OCI-LY7 (cell line): ENCODE data around the gene CTR9. TPM values are rescaled to one million over a fixed set of nuclear protein-coding genes. Genes with fewer than 3 reads are reported as not detected.
A peak's percentile ranks its signal among the peaks of the same experiment; 100 is the strongest.

Experiments
- BruUV-seq: library from RNA; stranded (reverse); fragments of 400-500 nt; replicated peaks from 2 replicates; lab custom pipeline; 2021; lab: Mats Ljungman, UMichigan
- CTCF ChIA-PET: fragments of 300-600 bp; sonication (Branson Sonifier 250); formaldehyde crosslinking; loops from one replicate; lab custom pipeline; 2022; ENCODE audit warnings: antibody characterized with exemption; ENCODE audit not compliant: unreplicated experiment; lab: Charles Lee
- POLR2A ChIA-PET: fragments of 300-600 bp; sonication (Branson Sonifier 250); formaldehyde crosslinking; loops from one replicate; lab custom pipeline; 2022; ENCODE audit warnings: antibody characterized with exemption; lab: Charles Lee
- DNase-seq: peaks from one replicate; pipeline ENCODE4 v3.0.0-alpha.2; 2015; ENCODE audit warnings: low spot score
- H2AFZ ChIP-seq: fragments of 200-600 bp; sonication (generic), shearing (Covaris generic); 2 replicates; pipeline ENCODE4 v1.6.1; 2014; ENCODE audit warnings: mild to moderate bottlenecking, antibody characterized with exemption, low read length, moderate library complexity
- H3K27ac ChIP-seq: fragments of 200-600 bp; sonication (generic); 2 replicates; pipeline ENCODE4 v1.5.1; 2014; ENCODE audit warnings: mixed run types, low read depth, mild to moderate bottlenecking, moderate library complexity, low read length, inconsistent platforms; ENCODE audit not compliant: poor library complexity, severe bottlenecking
- H3K36me3 ChIP-seq: fragments of 200-600 bp; sonication (generic); 2 replicates; pipeline ENCODE4 v1.6.1; 2014; ENCODE audit warnings: mild to moderate bottlenecking, antibody characterized with exemption, low read length, moderate library complexity, mixed read lengths; ENCODE audit not compliant: insufficient read depth
- H3K4me1 ChIP-seq: fragments of 200-600 bp; sonication (generic); 2 replicates; pipeline ENCODE4 v1.5.1; 2014; ENCODE audit warnings: mild to moderate bottlenecking, low read length; ENCODE audit not compliant: insufficient read depth, poor library complexity, severe bottlenecking
- H3K4me2 ChIP-seq: fragments of 200-600 bp; sonication (generic); 2 replicates; pipeline ENCODE4 v1.6.1; 2014; ENCODE audit warnings: mild to moderate bottlenecking, low read length
- H3K4me3 ChIP-seq: fragments of 200-600 bp; sonication (generic); 2 replicates; pipeline ENCODE4 v1.5.1; 2014; ENCODE audit warnings: mild to moderate bottlenecking, low read depth, low read length; ENCODE audit not compliant: poor library complexity, severe bottlenecking
- H3K79me2 ChIP-seq: fragments of 200-600 bp; sonication (generic); 2 replicates; pipeline ENCODE4 v1.6.1; 2016; ENCODE audit warnings: low read depth, mild to moderate bottlenecking, low read length, moderate library complexity, mixed read lengths; ENCODE audit not compliant: insufficient read depth
- H3K9me2 ChIP-seq: fragments of 200-600 bp; sonication (generic); 2 replicates; pipeline ENCODE4 v1.6.1; 2016; ENCODE audit warnings: mild to moderate bottlenecking, low read length, mixed read lengths; ENCODE audit not compliant: insufficient read depth
- H3K9me3 ChIP-seq: fragments of 200-600 bp; sonication (generic); 2 replicates; pipeline ENCODE4 v1.6.1; 2014; ENCODE audit warnings: mild to moderate bottlenecking, mixed run types, low read length, mixed read lengths
- H4K20me1 ChIP-seq: fragments of 200-600 bp; sonication (generic); 2 replicates; pipeline ENCODE4 v1.6.1; 2014; ENCODE audit warnings: mild to moderate bottlenecking, antibody characterized with exemption, low read length, moderate library complexity, mixed read lengths; ENCODE audit not compliant: insufficient read depth
- CTCF ChIP-seq: fragments of 200-600 bp; sonication (generic); conservative IDR thresholded peaks from 2 replicates; pipeline ENCODE4 v1.5.1; 2014; ENCODE audit warnings: mild to moderate bottlenecking, antibody characterized with exemption, low read length, moderate library complexity, mixed read lengths
- EZH2phosphoT487 ChIP-seq: fragments of 200-600 bp; sonication (generic); IDR thresholded peaks from 2 replicates; pipeline ENCODE4 v1.6.1; 2018; ENCODE audit warnings: low read depth, borderline replicate concordance, mild to moderate bottlenecking, mixed run types, antibody characterized with exemption, low read length, moderate library complexity, mixed read lengths
- intact Hi-C: fragments of 100-400 bp; cut with micrococcal nuclease; formaldehyde crosslinking; loops from one replicate; pipeline ENCODE4 v1.10.0; 2022; ENCODE audit not compliant: unreplicated experiment
- total RNA-seq, 2 experiments: library from RNA; depleted of rRNA in 1 of 2; stranded (reverse); fragments of >200 nt in 1 of 2; shearing (Covaris generic) in 1 of 2; gene quantifications; 2 replicates each; pipeline ENCODE4 v1.2.3, GENCODE V29; 2014 to 2022

The CTR9 gene
- total RNA-seq, 2 experiments from 2014 or later, result 15.3 to 29.5 TPM

- TF ChIP-seq CTCF, result no peak
- POLR2A ChIA-PET, result no interaction called here
- Histone ChIP-seq H3K9me2 (no peaks in the 10 kb centered on the region), H3K27ac (no peak overlapping the region), H3K4me2 (no peak overlapping the region), H3K79me2 (no peaks in the 10 kb centered on the region), H3K36me3 (no peaks in the 10 kb centered on the region), H3K4me1 (no peaks in the 10 kb centered on the region), H2AFZ (no peak overlapping the region), H4K20me1 (no peaks in the 10 kb centered on the region), H3K9me3 (no peaks in the 10 kb centered on the region), H3K4me3 (no peak overlapping the region)
- no TSS peak for BruUV-seq
- CTCF ChIA-PET, result no interaction called here
- intact Hi-C loops, result no loop called here
- DNase-seq, result no peak
These were observed 35.4 kb downstream of the CTR9 start for GRCh38 chr11:10786451-10786850.

- H3K4me3 ChIP-seq, result no peak overlapping the region
- peaks cover 29% of the 10 kb centered on the region for H3K36me3 ChIP-seq
- no peak overlapping the region for H2AFZ ChIP-seq
- intact Hi-C loops, result loop anchor here (1.0 to 5.0 kb wide), 3 partner anchors 140 to 995 kb away; no protein-coding TSS in a partner anchor
- DNase-seq, result peak; percentile 82
- POLR2A ChIA-PET, result interaction anchor here (0.7 to 1.9 kb wide), 7 partner anchors 11 to 229 kb away, joined by 3 to 14 read pairs (median 4); partner anchors contain the start of gene EIF4G2
- H3K4me1 ChIP-seq, result no peaks in the 10 kb centered on the region
- no peaks in the 10 kb centered on the region for H3K79me2 ChIP-seq
- no TSS peak for BruUV-seq
- no peak for TF ChIP-seq EZH2phosphoT487
- TF ChIP-seq CTCF, result peak; percentile 88
- no peaks in the 10 kb centered on the region for H3K9me2 ChIP-seq
- CTCF ChIA-PET, result interaction anchor here (1.2 to 1.9 kb wide), 4 partner anchors 134 to 232 kb away, joined by 3 to 7 read pairs (median 6); no protein-coding TSS in a partner anchor
- H4K20me1 ChIP-seq, result peaks cover 8% of the 10 kb centered on the region; the same call in 1 of the 2 replicates
- H3K9me3 ChIP-seq, result no peaks in the 10 kb centered on the region
- peak overlapping the region; percentile 35; the same call in 1 of the 2 replicates for H3K4me2 ChIP-seq
- H3K27ac ChIP-seq, result no peak overlapping the region
These were observed 41.5 kb downstream of the CTR9 start for GRCh38 chr11:10792385-10793068.
